ENCODE data around the gene RSU1. TPM values are rescaled to one million over a fixed set of nuclear protein-coding genes. Genes with fewer than 3 reads are reported as not detected.
A peak's percentile ranks its signal among the peaks of the same experiment; 100 is the strongest.
"Not testable (repeated sequence)": the region's sequence is repeated elsewhere in the genome, so short reads cannot be mapped to it uniquely, and the experiment has no call there.

Gene RSU1
- total RNA-seq, 2 donors from 2014 or later, result 50.9 to 52.0 TPM

GRCh38 chr10:16832351-16833080 is 15.3 kb upstream of the RSU1 start:
- ATAC-seq (no peak), DNase-seq (ENCODE audit: low spot score in 2 of 2) (no peak)
- no peaks in the 10 kb centered on the region for H3K36me3 Mint-ChIP-seq
- no peaks in the 10 kb centered on the region for H3K9me3 Mint-ChIP-seq
- no peak overlapping the region for H3K27ac Mint-ChIP-seq

DNA sequence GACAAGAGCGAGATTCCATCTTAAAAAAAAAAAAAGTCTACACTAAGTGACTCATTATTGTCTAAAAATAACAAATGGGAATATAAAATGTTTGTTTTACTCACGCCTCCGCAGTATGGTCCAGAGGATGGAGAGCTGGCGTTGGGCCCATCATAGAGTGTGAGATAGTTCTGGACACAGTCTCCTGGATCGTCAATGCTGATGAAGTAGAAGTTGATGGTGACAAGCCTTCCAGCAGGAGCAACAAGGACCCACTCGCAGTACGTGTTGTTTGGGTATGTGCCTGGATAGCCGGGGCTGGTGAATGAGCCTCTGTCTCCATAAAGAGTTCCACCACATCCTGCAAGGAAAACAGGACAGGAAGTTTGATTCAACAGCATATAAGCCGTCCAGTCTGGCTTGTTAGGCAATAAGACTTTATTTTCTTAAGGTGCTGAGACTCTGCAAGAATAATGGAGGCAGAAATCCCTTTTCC is 11.5 kb upstream of the RSU1 start:
- peak in 1 of 2 donors; percentile 5 for ATAC-seq
- Mint-ChIP-seq H3K9me3 (no peaks in the 10 kb centered on the region), H3K36me3 (no peaks in the 10 kb centered on the region), H3K27ac (no peak overlapping the region)
- no peak for DNase-seq (ENCODE audit: low spot score in 2 of 2)

- peak; percentile 73 to 84 for ATAC-seq
- Mint-ChIP-seq H3K36me3 (peaks cover 4% of the 10 kb centered on the region in 2 donors), H3K27ac (no peak overlapping the region)
These were observed 10.9 kb upstream of the RSU1 start for GRCh38 chr10:16828114-16828568.

DNA sequence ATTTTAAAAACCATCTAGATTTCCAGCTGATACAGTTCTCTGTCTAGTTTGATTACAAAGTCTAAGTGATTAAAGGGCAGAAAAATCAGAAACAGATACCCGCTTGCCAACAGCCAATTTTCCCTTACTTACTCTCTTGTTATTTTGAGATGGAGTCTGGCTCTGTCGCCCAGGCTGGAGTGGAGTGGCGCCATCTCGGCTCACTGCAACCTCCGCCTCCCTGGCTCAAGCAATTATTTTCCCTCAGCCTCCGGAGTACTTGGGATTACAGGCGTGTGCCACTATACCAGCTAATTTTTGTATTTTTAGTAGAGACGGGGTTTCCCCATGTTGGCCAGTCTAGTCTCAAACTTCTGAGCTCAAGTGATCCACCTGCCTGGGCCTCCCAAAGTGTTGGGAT is 10.2 kb upstream of the RSU1 start:
- not testable (repeated sequence) for H3K27ac Mint-ChIP-seq; H3K9me3 Mint-ChIP-seq; DNase-seq (ENCODE audit: low spot score in 2 of 2); ATAC-seq
- H3K36me3 Mint-ChIP-seq, result peaks cover 10 to 11% of the 10 kb centered on the region in 2 donors

More at GRCh38 chr10:16828114-16828568, 10.9 kb upstream of the RSU1 start:
- peak in 1 of 2 donors; percentile 61 for DNase-seq (ENCODE audit: low spot score in 2 of 2)
- H3K9me3 Mint-ChIP-seq, result peaks cover 4% of the 10 kb centered on the region in 2 donors

GRCh38 chr10:16822726-16823360 is 5.6 kb upstream of the RSU1 start:
- Mint-ChIP-seq H3K27ac (no peak overlapping the region), H3K36me3 (peaks cover 19 to 22% of the 10 kb centered on the region in 2 donors), H3K9me3 (peaks cover 10 to 14% of the 10 kb centered on the region in 2 donors)
- DNase-seq (ENCODE audit: low spot score in 2 of 2), result no peak
- ATAC-seq, result no peak

DNA sequence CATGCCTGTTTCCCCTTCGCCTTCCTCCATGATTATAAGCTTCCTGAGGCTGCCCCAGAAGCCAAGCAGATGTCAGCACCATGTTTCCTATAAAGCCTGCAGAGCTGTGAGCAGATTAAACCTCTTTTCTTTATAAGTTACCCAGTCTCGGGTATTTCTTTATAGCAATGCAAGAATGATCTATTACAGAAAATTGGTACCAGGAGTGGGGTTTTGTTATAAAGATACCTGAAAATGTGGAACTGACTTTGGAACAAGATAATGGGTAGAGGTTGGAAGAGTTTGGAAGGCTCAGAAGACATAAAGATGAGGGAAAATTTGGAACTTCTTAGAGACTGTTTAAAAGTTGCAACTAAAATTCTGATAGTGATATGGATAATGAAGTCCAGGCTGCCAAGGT is 4.8 kb upstream of the RSU1 start:
- Mint-ChIP-seq H3K36me3 (peaks cover 22 to 24% of the 10 kb centered on the region in 2 donors), H3K9me3 (peaks cover 10 to 14% of the 10 kb centered on the region in 2 donors), H3K27ac (no peak overlapping the region)
- DNase-seq (ENCODE audit: low spot score in 2 of 2), result no peak
- ATAC-seq, result no peak

DNA sequence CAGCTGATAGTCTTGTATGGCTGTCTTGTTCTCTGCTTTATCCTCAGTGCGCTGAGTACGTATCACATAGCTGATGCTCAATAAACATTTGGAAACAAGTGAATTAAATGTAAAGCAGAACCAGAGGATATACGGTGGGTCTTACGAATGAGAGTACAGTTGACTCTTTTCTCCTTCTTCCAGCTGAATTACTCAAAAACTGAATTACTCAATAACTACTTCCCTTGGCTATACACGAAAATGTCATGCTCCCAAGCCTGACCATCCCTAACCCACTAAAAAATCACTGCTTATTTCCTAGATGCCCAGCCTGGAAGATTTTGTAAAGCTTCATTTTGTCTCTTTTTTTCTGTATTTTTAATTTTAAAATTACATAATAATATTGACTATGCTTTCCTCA is 3.2 kb upstream of the RSU1 start:
- Mint-ChIP-seq H3K9me3 (peaks cover 10 to 14% of the 10 kb centered on the region in 2 donors), H3K27ac (no peak overlapping the region), H3K36me3 (peaks cover 26 to 30% of the 10 kb centered on the region in 2 donors)
- no peak for DNase-seq (ENCODE audit: low spot score in 2 of 2)
- ATAC-seq, result no peak

DNA sequence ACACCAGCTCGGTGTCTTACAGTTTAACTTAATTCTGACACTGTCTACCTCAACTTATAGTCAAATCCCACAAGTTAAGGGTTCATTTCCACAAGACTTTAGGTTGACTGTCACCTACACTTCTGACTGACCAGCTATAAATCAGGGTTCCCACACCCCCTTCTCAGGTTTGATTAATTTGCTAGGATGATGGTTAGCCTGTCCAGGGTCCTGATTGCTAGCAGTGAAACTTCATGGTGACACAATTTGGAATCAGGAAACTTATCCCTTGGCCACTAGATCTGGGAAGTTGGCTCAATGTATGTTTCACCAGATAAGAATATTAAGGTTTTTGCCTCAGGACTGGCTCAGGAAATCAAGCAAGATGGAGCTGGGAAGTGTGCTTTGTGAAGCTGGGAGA is 2.8 kb upstream of the RSU1 start:
- DNase-seq (ENCODE audit: low spot score in 2 of 2) (no peak), ATAC-seq (no peak)
- peaks cover 10 to 14% of the 10 kb centered on the region in 2 donors for H3K9me3 Mint-ChIP-seq
- H3K36me3 Mint-ChIP-seq, result peaks cover 26 to 33% of the 10 kb centered on the region in 2 donors
- H3K27ac Mint-ChIP-seq, result no peak overlapping the region

- peaks cover 10 to 14% of the 10 kb centered on the region in 2 donors for H3K9me3 Mint-ChIP-seq
- peak overlapping the region in 1 of 2 donors; percentile 50 for H3K27ac Mint-ChIP-seq
- DNase-seq (ENCODE audit: low spot score in 2 of 2), result no peak
- ATAC-seq, result no peak
- H3K36me3 Mint-ChIP-seq, result peaks cover 26 to 33% of the 10 kb centered on the region in 2 donors
These were observed 2.2 kb upstream of the RSU1 start for GRCh38 chr10:16819436-16819835.

- Mint-ChIP-seq H3K27ac (peak overlapping the region in 1 of 2 donors; percentile 50), H3K36me3 (peaks cover 26 to 33% of the 10 kb centered on the region in 2 donors), H3K9me3 (peaks cover 10 to 14% of the 10 kb centered on the region in 2 donors)
- DNase-seq (ENCODE audit: low spot score in 2 of 2) (no peak), ATAC-seq (no peak)
These were observed 1.8 kb upstream of the RSU1 start for GRCh38 chr10:16819026-16819425.

DNA sequence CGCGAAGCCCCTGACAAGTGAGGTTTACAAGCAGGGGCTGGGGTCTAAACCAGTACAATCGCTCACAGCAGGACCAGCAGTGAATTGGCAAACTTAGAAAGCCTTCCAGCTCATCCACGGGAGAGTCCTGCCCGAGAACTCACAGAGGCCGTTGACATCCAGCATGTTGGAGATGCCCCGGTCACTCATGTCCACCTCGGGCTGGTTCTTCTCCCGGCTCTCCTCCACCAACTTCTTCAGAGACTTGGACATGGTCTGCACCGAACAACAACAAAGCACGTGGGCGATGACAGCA is 447 bp downstream of the RSU1 start:
- DNase-seq (ENCODE audit: low spot score in 2 of 2), result no peak
- Mint-ChIP-seq H3K27ac (peak overlapping the region; percentile 93 to 94), H3K36me3 (peaks cover 16 to 22% of the 10 kb centered on the region in 2 donors), H3K9me3 (peaks cover 0 to 2% of the 10 kb centered on the region in 2 donors)
- no peak for ATAC-seq

DNA sequence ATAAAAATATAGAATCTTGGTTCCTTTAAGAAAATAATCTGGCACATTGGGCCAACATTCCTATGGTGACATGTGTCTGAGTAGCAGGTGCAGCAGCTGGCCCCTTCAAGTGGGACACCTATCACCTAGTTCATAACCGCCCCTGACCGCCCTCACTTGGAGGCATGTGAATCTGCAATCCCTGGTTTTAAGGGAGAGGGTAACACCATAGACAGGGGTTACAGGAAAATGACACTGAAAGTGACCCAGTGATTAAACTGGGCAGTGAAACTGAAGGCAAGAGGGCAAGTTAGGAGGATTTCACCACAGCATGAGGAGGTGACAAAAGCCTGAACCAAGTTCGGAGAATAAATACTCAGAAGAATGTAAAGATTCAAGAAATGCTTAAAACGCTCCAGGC is 1.1 kb downstream of the RSU1 start:
- Mint-ChIP-seq H3K27ac (peak overlapping the region in 1 of 2 donors; percentile 93), H3K9me3 (peaks cover 0 to 4% of the 10 kb centered on the region in 2 donors), H3K36me3 (peaks cover 16 to 26% of the 10 kb centered on the region in 2 donors)
- ATAC-seq (no peak), DNase-seq (ENCODE audit: low spot score in 2 of 2) (no peak)

DNA sequence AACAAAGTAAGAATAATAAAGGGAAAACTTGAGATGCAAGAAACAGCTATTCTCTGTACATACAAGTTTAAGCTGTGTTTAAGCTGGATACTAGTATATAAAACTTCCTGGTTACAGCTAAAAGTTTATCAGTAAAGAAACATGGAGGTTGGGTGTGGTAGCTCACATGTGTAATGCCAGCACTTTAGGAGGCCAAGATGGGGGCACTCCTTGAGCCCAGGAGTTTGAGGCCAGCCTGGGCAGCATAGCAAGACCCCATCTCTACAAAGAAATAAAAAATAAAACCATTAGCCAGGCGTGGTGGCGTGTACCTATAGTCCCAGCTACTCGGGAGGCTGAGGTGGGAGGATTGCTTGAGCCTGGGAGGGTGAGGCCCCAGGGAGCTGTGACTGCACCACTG is 3.2 kb downstream of the RSU1 start:
- H3K9me3 Mint-ChIP-seq, result peaks cover 0 to 4% of the 10 kb centered on the region in 2 donors
- H3K36me3 Mint-ChIP-seq, result peaks cover 16 to 26% of the 10 kb centered on the region in 2 donors
- no peak overlapping the region for H3K27ac Mint-ChIP-seq
- ATAC-seq, result no peak
- no peak for DNase-seq (ENCODE audit: low spot score in 2 of 2)

- Mint-ChIP-seq H3K36me3 (peaks cover 16 to 26% of the 10 kb centered on the region in 2 donors), H3K9me3 (peaks cover 0 to 4% of the 10 kb centered on the region in 2 donors), H3K27ac (peak overlapping the region in 1 of 2 donors; percentile 44)
- ATAC-seq (no peak), DNase-seq (ENCODE audit: low spot score in 2 of 2) (no peak)
These were observed 4.5 kb downstream of the RSU1 start for GRCh38 chr10:16812676-16813075.

DNA sequence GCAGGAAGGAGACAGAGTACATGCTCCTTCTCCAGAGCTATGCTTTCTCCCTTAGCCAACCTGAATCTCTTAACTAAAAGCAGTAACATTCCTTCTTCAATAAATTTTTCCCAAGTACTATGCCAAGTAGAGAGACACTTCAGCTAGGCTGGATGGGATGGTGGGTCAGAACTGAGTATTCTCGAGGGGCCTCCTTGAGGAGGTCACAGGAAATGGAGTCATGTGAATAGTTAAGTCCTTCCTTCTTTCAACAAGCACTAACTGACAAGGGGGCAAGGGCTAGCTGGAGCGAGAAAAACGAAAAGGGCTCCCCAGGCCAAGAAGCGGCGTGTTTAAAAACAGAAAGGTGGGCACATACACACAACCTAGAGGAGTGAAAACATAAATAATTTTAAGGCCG is 5.5 kb downstream of the RSU1 start:
- DNase-seq (ENCODE audit: low spot score in 2 of 2), result no peak
- ATAC-seq, result no peak
- peaks cover 12 to 21% of the 10 kb centered on the region in 2 donors for H3K36me3 Mint-ChIP-seq
- H3K9me3 Mint-ChIP-seq, result peaks cover 0 to 4% of the 10 kb centered on the region in 2 donors
- peak overlapping the region in 1 of 2 donors; percentile 24 for H3K27ac Mint-ChIP-seq

- Mint-ChIP-seq H3K9me3 (peaks cover 0 to 4% of the 10 kb centered on the region in 2 donors), H3K36me3 (peaks cover 12 to 19% of the 10 kb centered on the region in 2 donors), H3K27ac (no peak overlapping the region)
- no peak for DNase-seq (ENCODE audit: low spot score in 2 of 2)
- ATAC-seq, result no peak
These were observed 5.9 kb downstream of the RSU1 start for GRCh38 chr10:16811292-16811691.

- ATAC-seq, result peak; percentile 75 to 78
- H3K36me3 Mint-ChIP-seq, result peaks cover 12 to 16% of the 10 kb centered on the region in 2 donors
- DNase-seq (ENCODE audit: low spot score in 2 of 2), result peak in 1 of 2 donors; percentile 58
- H3K27ac Mint-ChIP-seq, result no peak overlapping the region
- peaks cover 4% of the 10 kb centered on the region in 2 donors for H3K9me3 Mint-ChIP-seq
These were observed 8.0 kb downstream of the RSU1 start for GRCh38 chr10:16809074-16809718.

Data from activated naive CD4-positive, alpha-beta T cell treated with anti-CD3 and anti-CD28 coated beads, Interleukin-2, amount 50 U/mL, for 72 hours (primary cell).